ENCODE results near the gene ANOS1. TPM values are rescaled to one million over a fixed set of nuclear protein-coding genes. Genes with fewer than 3 reads are reported as not detected.

The ANOS1 gene
- polyA plus RNA-seq, 1 donor from 2014 or later = 0.72 TPM

- Histone ChIP-seq H2AFZ (ENCODE audit: low read depth, low read length) (no peak overlapping the region), H3K27me3 (ENCODE audit: insufficient read depth, low read depth, low read length) (no peaks in the 10 kb centered on the region), H3K4me3 (ENCODE audit: low read length) (no peak overlapping the region), H3F3A (ENCODE audit: insufficient read depth, low read length, poor library complexity, severe bottlenecking) (no peaks in the 10 kb centered on the region), H4K20me1 (ENCODE audit: insufficient read depth) (no peaks in the 10 kb centered on the region), H3K9ac (ENCODE audit: low read length) (no peak overlapping the region), H3K9me3 (ENCODE audit: low read length) (no peaks in the 10 kb centered on the region), H3K4me2 (ENCODE audit: low read length) (no peak overlapping the region), H3K27ac (ENCODE audit: low read length) (no peak overlapping the region), H3K9me2 (ENCODE audit: insufficient read depth, low read length) (no peaks in the 10 kb centered on the region), H3K79me2 (replicated peaks; ENCODE audit: insufficient read depth, low read length) (no peaks in the 10 kb centered on the region), H3K36me3 (ENCODE audit: insufficient read depth, low read length) (no peaks in the 10 kb centered on the region)
- TF ChIP-seq EP300 (conservative IDR thresholded peaks at IDR 0.05; ENCODE audit: poor library complexity, severe bottlenecking) (no peak), TAF1 (IDR thresholded peaks at IDR 0.05; ENCODE audit: low read depth) (no peak), RAD21 (conservative IDR thresholded peaks at IDR 0.05) (no peak), REST (IDR thresholded peaks at IDR 0.05; ENCODE audit: borderline replicate concordance) (no peak), CTCF (IDR thresholded peaks at IDR 0.05; ENCODE audit: poor library complexity, severe bottlenecking) (no peak), MXI1 (conservative IDR thresholded peaks at IDR 0.05; ENCODE audit: poor library complexity, severe bottlenecking) (no peak)
These were observed 11.8 kb downstream of the ANOS1 start for GRCh38 chrX:8720136-8720535.

- Histone ChIP-seq H3K27me3 (ENCODE audit: insufficient read depth, low read depth, low read length) (no peaks in the 10 kb centered on the region), H3K27ac (ENCODE audit: low read length) (no peak overlapping the region), H3K79me2 (replicated peaks; ENCODE audit: insufficient read depth, low read length) (no peaks in the 10 kb centered on the region), H3F3A (ENCODE audit: insufficient read depth, low read length, poor library complexity, severe bottlenecking) (no peaks in the 10 kb centered on the region), H2AFZ (ENCODE audit: low read depth, low read length) (no peak overlapping the region), H3K4me3 (ENCODE audit: low read length) (no peak overlapping the region), H4K20me1 (ENCODE audit: insufficient read depth) (no peaks in the 10 kb centered on the region), H3K36me3 (ENCODE audit: insufficient read depth, low read length) (no peaks in the 10 kb centered on the region), H3K9ac (ENCODE audit: low read length) (no peak overlapping the region), H3K9me3 (ENCODE audit: low read length) (no peaks in the 10 kb centered on the region), H3K9me2 (ENCODE audit: insufficient read depth, low read length) (no peaks in the 10 kb centered on the region), H3K4me2 (ENCODE audit: low read length) (no peak overlapping the region)
- TF ChIP-seq EP300 (conservative IDR thresholded peaks at IDR 0.05; ENCODE audit: poor library complexity, severe bottlenecking) = no peak
- TF ChIP-seq POLR2AphosphoS5 (IDR thresholded peaks at IDR 0.05) = no peak
- no peak for TF ChIP-seq EZH2 (IDR thresholded peaks at IDR 0.05; ENCODE audit: borderline replicate concordance, insufficient read depth, low read length, poor library complexity, severe bottlenecking)
- TF ChIP-seq MXI1 (conservative IDR thresholded peaks at IDR 0.05; ENCODE audit: poor library complexity, severe bottlenecking) = no peak
- no peak for TF ChIP-seq CTCF (IDR thresholded peaks at IDR 0.05; ENCODE audit: poor library complexity, severe bottlenecking)
- TF ChIP-seq RAD21 (conservative IDR thresholded peaks at IDR 0.05) = no peak
- no peak for TF ChIP-seq REST (IDR thresholded peaks at IDR 0.05; ENCODE audit: borderline replicate concordance)
- no peak for TF ChIP-seq TAF1 (IDR thresholded peaks at IDR 0.05; ENCODE audit: low read depth)
- TF ChIP-seq SMC3 (conservative IDR thresholded peaks at IDR 0.05; ENCODE audit: poor library complexity) = no peak
These were observed 14.6 kb downstream of the ANOS1 start for GRCh38 chrX:8717354-8717753.
